GM10266 (cell line): ENCODE data around the gene PRTFDC1.

Experiments used
- DNase-seq: peaks from one replicate; pipeline ENCODE4 v3.0.0; 2012; ENCODE audit errors: extremely low spot score
- TF ChIP-seq, protein P1 (sequence below): IDR thresholded peaks from 2 replicates; pipeline ENCODE4 v1.5.1; 2012; ENCODE audit warnings: mild to moderate bottlenecking, low read depth; ENCODE audit not compliant: control insufficient read depth, insufficient read depth; ENCODE audit errors: missing control alignments

The PRTFDC1 gene

DNA sequence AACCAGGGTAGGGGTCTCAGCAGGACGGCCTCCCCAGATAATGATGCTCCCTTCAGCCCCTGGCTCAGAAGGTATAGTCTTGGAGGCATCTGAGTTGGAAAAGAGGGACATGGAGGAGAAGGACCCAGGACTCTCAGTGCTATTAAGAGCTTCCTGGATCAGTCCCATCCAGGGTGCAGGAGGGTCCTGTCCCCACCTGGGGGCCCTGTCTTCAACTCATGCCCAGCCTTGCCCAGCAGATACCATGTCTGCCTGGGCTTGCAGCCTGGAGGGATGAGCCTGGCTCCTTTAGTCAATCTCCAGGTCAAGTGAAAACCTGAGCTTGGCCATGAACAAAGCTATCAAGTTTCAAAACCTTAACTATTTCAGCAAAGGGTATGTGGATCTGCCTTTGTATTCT, 67.6 kb downstream of the PRTFDC1 start:
- TF ChIP-seq, protein P1, sequence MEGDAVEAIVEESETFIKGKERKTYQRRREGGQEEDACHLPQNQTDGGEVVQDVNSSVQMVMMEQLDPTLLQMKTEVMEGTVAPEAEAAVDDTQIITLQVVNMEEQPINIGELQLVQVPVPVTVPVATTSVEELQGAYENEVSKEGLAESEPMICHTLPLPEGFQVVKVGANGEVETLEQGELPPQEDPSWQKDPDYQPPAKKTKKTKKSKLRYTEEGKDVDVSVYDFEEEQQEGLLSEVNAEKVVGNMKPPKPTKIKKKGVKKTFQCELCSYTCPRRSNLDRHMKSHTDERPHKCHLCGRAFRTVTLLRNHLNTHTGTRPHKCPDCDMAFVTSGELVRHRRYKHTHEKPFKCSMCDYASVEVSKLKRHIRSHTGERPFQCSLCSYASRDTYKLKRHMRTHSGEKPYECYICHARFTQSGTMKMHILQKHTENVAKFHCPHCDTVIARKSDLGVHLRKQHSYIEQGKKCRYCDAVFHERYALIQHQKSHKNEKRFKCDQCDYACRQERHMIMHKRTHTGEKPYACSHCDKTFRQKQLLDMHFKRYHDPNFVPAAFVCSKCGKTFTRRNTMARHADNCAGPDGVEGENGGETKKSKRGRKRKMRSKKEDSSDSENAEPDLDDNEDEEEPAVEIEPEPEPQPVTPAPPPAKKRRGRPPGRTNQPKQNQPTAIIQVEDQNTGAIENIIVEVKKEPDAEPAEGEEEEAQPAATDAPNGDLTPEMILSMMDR = no peak
- DNase-seq = no peak

GRCh38 chr10:24884316-24884715, 68.1 kb downstream of the PRTFDC1 start:
- TF ChIP-seq, protein P1 = no peak
- DNase-seq = no peak

DNA sequence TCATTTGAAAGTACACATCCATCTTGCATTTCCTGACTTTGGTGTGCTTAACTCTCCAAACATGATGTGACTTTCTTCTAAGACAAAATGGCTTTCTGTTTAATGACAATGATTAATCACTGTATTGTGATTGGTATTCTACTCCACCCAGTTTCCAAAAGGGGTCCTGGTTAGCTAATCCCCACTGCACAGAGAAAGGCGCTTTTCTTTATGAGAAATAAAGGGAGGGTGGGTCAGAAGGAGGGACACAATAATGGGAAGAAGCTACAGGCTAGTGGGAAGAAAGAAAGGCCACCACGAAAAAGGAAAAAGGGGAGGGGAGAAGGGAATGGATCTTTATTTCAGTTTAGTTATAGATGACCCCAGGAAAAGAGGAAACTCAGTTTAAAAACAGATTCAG, 69.2 kb downstream of the PRTFDC1 start:
- no peak for DNase-seq
- TF ChIP-seq, protein P1 = no peak

DNA sequence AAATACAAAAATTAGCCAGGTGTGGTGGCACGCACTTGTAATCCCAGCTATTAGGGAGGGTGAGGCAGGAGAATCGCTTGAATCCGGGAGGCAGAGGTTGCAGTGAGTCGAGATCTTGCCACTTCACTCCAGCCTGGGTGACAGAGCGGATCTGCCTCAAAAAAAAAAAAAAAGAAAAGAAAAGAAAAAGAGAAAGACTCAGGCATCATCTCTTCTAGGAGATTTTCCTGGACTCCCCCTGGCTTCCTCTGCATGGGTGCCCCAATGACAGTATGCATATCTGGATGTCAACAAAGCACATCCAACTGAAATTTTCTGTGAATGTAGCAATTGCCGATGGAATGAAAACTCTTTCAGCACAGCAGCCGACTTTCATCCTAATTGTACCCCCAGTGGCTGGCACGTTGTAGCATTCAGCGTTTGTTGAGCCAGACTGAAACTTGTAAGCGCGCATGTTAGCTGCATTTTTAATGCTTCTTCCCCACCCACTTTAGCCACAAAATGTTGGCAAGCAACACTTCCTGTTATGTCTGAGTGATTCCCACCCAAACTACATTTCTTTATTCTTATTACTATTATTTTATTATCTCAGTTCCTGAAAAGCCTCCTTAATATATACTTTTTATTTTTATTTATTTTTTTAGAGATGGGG, 70.2 kb downstream of the PRTFDC1 start:
- DNase-seq = no peak
- TF ChIP-seq, protein P1 = no peak

DNA sequence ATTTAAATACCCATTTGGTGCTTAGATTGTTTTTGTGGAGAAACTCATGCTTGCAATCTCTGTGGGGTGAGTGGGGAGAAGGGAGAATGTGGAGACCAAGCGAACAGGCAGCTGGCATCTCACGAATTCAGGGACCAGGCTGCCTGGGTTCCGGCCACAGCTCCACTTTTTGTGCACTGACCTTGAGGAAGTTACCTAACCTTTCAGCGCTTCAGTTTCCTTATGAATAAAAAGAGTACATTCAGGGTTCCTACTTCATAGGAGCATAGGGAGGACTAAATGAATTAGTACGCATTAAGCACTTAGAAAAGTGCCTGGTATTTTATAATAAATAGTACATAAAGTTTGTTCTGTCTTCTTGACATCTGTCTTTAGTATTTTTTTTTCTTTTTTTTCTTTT, 72.5 kb downstream of the PRTFDC1 start:
- TF ChIP-seq, protein P1 = no peak
- DNase-seq = no peak

DNA sequence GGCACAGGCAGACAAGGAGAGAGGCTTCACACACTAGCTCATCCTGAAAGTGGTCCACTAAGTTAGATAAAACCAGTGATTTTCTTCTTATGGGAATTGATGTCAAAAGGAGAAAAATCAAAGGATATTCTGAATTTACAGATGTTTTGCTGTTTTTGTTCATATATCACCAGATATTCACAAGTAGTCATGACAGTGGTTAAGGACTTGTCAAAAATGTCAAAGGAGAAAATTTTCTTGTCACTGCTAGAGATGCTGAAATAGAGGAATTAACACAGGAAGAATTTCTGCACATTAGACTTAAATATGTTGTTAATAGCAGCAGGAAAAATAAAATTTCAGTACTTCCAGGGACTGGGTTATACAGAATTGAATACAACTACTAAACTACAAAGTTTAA, 78.3 kb downstream of the PRTFDC1 start:
- TF ChIP-seq, protein P1 = no peak

DNA sequence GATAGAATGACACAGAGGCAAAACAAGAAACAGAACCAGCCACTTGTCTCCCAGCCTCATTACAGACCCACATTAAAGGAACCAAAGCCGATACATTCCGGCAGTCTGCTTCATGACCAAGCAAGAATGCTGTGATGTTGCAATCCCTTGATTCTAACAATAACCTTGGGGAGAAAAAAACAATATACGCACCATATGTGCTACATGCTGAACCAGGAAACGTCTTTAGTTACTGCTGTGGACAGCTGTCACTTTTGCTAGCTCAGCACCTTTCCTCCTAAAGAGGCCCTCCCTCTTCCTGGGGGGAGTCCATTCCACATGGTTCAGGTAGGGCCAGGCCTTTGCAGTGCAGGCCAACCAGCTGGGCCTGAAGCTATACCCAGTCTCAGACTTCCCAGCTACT, 79.1 kb downstream of the PRTFDC1 start:
- DNase-seq = no peak
- TF ChIP-seq, protein P1 = no peak

More for the DNA sequence above, 78.3 kb downstream of the PRTFDC1 start:
- no peak for DNase-seq
